Motor neuron (in vitro differentiated cells): ENCODE results near the gene NR6A1. TPM values are rescaled to one million over a fixed set of nuclear protein-coding genes. Genes with fewer than 3 reads are reported as not detected.
A peak's percentile ranks its signal among the peaks of the same experiment; 100 is the strongest.

ENCODE experiments used
- ATAC-seq, 8 experiments: fragments of 200-7000 bp; cut with Tn5 transposase; replicated peaks in 6 of 8; 2 replicates each; pipeline ENCODE4 v1.8.0; 2021; ENCODE audit warnings: mild to moderate bottlenecking in 8 of 8, moderate library complexity in 8 of 8
- H3K27ac ChIP-seq, 2 donors: fragments of 250-450 bp; sonication (Bioruptor Pico); 2 replicates each; pipeline ENCODE4 v1.9.0; 2021; ENCODE audit warnings: antibody characterized with exemption in 2 of 2, mild to moderate bottlenecking in 2 of 2, moderate library complexity in 1 of 2
- H3K4me1 ChIP-seq, 2 donors: fragments of 250-450 bp; sonication (Bioruptor Pico); replicated peaks in 1 of 2; 2 replicates each; pipeline ENCODE4 v1.6.1; 2021; ENCODE audit warnings: antibody characterized with exemption in 2 of 2, mild to moderate bottlenecking in 2 of 2, moderate library complexity in 1 of 2
- H3K4me3 ChIP-seq, 5 donors: fragments of 250-450 bp; sonication (Bioruptor Pico); 2 replicates each; pipeline ENCODE4 v1.9.0; 2021; ENCODE audit warnings: antibody characterized with exemption in 5 of 5, mild to moderate bottlenecking in 5 of 5, moderate library complexity in 4 of 5
- WGBS, 10 experiments: fragments of 450-650 bp; shearing (Covaris generic); methylation state at CpG; one replicate each; pipeline ENCODE4 v1.0.0; 2022; 5-methylcytosine and 5-hydroxymethylcytosine counted together
- in situ Hi-C, 9 experiments: fragments of 400-800 bp; cut with MboI; loops; one replicate each; pipeline ENCODE4 v1.15.0; 2021; ENCODE audit warnings: low sequenced_read_pairs in 9 of 9, low pct_unique_long_range_greater_than_20kb in 2 of 9; ENCODE audit not compliant: unreplicated experiment in 9 of 9
- total RNA-seq, 8 experiments: library from RNA; unstranded; fragments of 300-600 nt; gene quantifications; 2 replicates each; pipeline versions ENCODE4 v1.2.3 to v1.2.4, GENCODE V29; 2022

The NR6A1 gene
- total RNA-seq, 8 experiments from 2014 or later, result 0.46 to 29.0 (median 3.7) TPM

GRCh38 chr9:124505901-124506346 is 265.2 kb downstream of the NR6A1 start:
- in situ Hi-C loops, result no loop called here
- Histone ChIP-seq H3K4me3 (no peak overlapping the region), H3K4me1 (peaks cover 4 to 12% of the 10 kb centered on the region in 2 donors), H3K27ac (no peak overlapping the region)
- 80 to 100% (median 86%) methylated on average over 1 to 8 of the region's 19 CpGs; no CpG with 5 or more reads in 6 of the 10 experiments for WGBS, 10 experiments
- ATAC-seq, result no peak

GRCh38 chr9:124505006-124505900 is 265.9 kb downstream of the NR6A1 start:
- Histone ChIP-seq H3K4me1 (peaks cover 4 to 12% of the 10 kb centered on the region in 2 donors), H3K4me3 (peak overlapping the region in 1 of 5 donors; percentile 17), H3K27ac (no peak overlapping the region)
- peak in 5 of 8 experiments; percentile 16 to 52 (median 30) for ATAC-seq
- in situ Hi-C loops, result no loop called here
- 15 to 81% (median 48%) methylated on average over 3 to 14 of the region's 69 CpGs; no CpG with 5 or more reads in 5 of the 10 experiments for WGBS, 10 experiments

GRCh38 chr9:124504530-124505005 is 266.5 kb downstream of the NR6A1 start:
- ATAC-seq, result peak in 6 of 8 experiments; percentile 29 to 43 (median 36)
- Histone ChIP-seq H3K4me3 (peak overlapping the region in 4 of 5 donors; percentile 4 to 17 (median 9)), H3K4me1 (peaks cover 4 to 12% of the 10 kb centered on the region in 2 donors), H3K27ac (no peak overlapping the region)
- WGBS, 10 experiments, result no CpG with 5 or more reads among the region's 81 CpGs
- in situ Hi-C loops, result no loop called here

- 0% methylated on average over 7 to 9 of the region's 76 CpGs; no CpG with 5 or more reads in 8 of the 10 experiments for WGBS, 10 experiments
- peak in 2 of 8 experiments; percentile 9 to 17 for ATAC-seq
- peaks cover 4 to 12% of the 10 kb centered on the region in 2 donors for H3K4me1 ChIP-seq
- in situ Hi-C loops, result no loop called here
- H3K27ac ChIP-seq, result no peak overlapping the region
- H3K4me3 ChIP-seq, result peak overlapping the region in 4 of 5 donors; percentile 4 to 17 (median 9)
These were observed 267.2 kb downstream of the NR6A1 start for GRCh38 chr9:124503713-124504529.

- no peak overlapping the region for H3K4me3 ChIP-seq
- in situ Hi-C loops, result no loop called here
- ATAC-seq, result peak in 6 of 8 experiments; percentile 13 to 61 (median 55)
- H3K27ac ChIP-seq, result no peak overlapping the region
- peaks cover 4 to 12% of the 10 kb centered on the region in 2 donors for H3K4me1 ChIP-seq
- WGBS, 10 experiments, result 0% methylated on average over 5 of the region's 96 CpGs; no CpG with 5 or more reads in 9 of the 10 experiments
These were observed 268.1 kb downstream of the NR6A1 start for GRCh38 chr9:124502711-124503702.

GRCh38 chr9:124501771-124502320 is 269.3 kb downstream of the NR6A1 start:
- H3K27ac ChIP-seq, result no peak overlapping the region
- H3K4me3 ChIP-seq, result no peak overlapping the region
- H3K4me1 ChIP-seq, result peaks cover 10 to 20% of the 10 kb centered on the region in 2 donors
- WGBS, 10 experiments, result 53 to 100% (median 83%) methylated on average over 1 to 9 of the region's 11 CpGs
- in situ Hi-C loops, result no loop called here
- ATAC-seq, result no peak

- Histone ChIP-seq H3K4me1 (peaks cover 18 to 29% of the 10 kb centered on the region in 2 donors), H3K4me3 (no peak overlapping the region), H3K27ac (no peak overlapping the region)
- no peak for ATAC-seq
- 17 to 83% (median 67%) methylated on average over 1 to 6 of the region's 12 CpGs; no CpG with 5 or more reads in 2 of the 10 experiments for WGBS, 10 experiments
- in situ Hi-C loops, result no loop called here
These were observed 270.1 kb downstream of the NR6A1 start for GRCh38 chr9:124500796-124501611.

GRCh38 chr9:124500028-124500795 is 270.9 kb downstream of the NR6A1 start:
- no peak overlapping the region for H3K4me3 ChIP-seq
- no peak overlapping the region for H3K27ac ChIP-seq
- 67 to 100% (median 93%) methylated on average over 1 to 11 of the region's 40 CpGs; no CpG with 5 or more reads in 7 of the 10 experiments for WGBS, 10 experiments
- no peak for ATAC-seq
- in situ Hi-C loops, result no loop called here
- H3K4me1 ChIP-seq, result peaks cover 26 to 36% of the 10 kb centered on the region in 2 donors

- H3K4me3 ChIP-seq, result no peak overlapping the region
- ATAC-seq, result no peak
- in situ Hi-C loops, result no loop called here
- WGBS, 10 experiments, result 0 to 100% (median 33%) methylated on average over 1 to 3 of the region's 3 CpGs; no CpG with 5 or more reads in 3 of the 10 experiments
- H3K27ac ChIP-seq, result no peak overlapping the region
- peaks cover 31 to 34% of the 10 kb centered on the region in 2 donors for H3K4me1 ChIP-seq
These were observed 271.9 kb downstream of the NR6A1 start for GRCh38 chr9:124499216-124499615.

- Histone ChIP-seq H3K27ac (no peak overlapping the region), H3K4me3 (no peak overlapping the region), H3K4me1 (peaks cover 31 to 33% of the 10 kb centered on the region in 2 donors)
- WGBS, 10 experiments, result 17% methylated on average over 1 of the region's 15 CpGs; no CpG with 5 or more reads in 9 of the 10 experiments
- no peak for ATAC-seq
- in situ Hi-C loops, result no loop called here
These were observed 272.5 kb downstream of the NR6A1 start for GRCh38 chr9:124498499-124499146.
